HepG2 (cell line): ENCODE data around the gene USP2. TPM values are rescaled to one million over a fixed set of nuclear protein-coding genes. Genes with fewer than 3 reads are reported as not detected.

Experiments
- AGO2 ChIP-seq: fragments of 200-400 bp; formaldehyde crosslinking; optimal IDR thresholded peaks from 2 replicates; pipeline ENCODE3; 2017; ENCODE audit warnings: mild to moderate bottlenecking, low read depth, low read length, moderate library complexity
- ARNTL ChIP-seq: sonication (generic); formaldehyde crosslinking; IDR thresholded peaks from 2 replicates; pipeline ENCODE4 v1.4.0; 2020; ENCODE audit warnings: mild to moderate bottlenecking, missing genetic modification reagents
- ATF7-NPFF ChIP-seq: sonication (generic); formaldehyde crosslinking; IDR thresholded peaks from 2 replicates; pipeline ENCODE4 v1.8.1; 2023; ENCODE audit warnings: mild to moderate bottlenecking, low read depth, missing genetic modification reagents, moderate library complexity
- BATF2 ChIP-seq: sonication (generic); formaldehyde crosslinking; IDR thresholded peaks from 2 replicates; pipeline ENCODE4 v1.8.0; 2022; ENCODE audit warnings: mild to moderate bottlenecking, missing genetic modification reagents, moderate library complexity
- BCL3 ChIP-seq: sonication (generic); formaldehyde crosslinking; IDR thresholded peaks from 2 replicates; pipeline ENCODE4 v1.5.1; 2020; ENCODE audit warnings: mild to moderate bottlenecking, missing genetic modification reagents, moderate library complexity
- GTF2F1 ChIP-seq: fragments of 150-350 bp; IDR thresholded peaks from 2 replicates; pipeline ENCODE4 v1.6.1; 2014; ENCODE audit warnings: low read length
- HDAC6 ChIP-seq: fragments of 200-600 bp; sonication (generic); IDR thresholded peaks from 2 replicates; pipeline ENCODE4 v1.7.0; 2017; ENCODE audit warnings: mild to moderate bottlenecking, antibody characterized with exemption, low read length, low read depth
- JARID2 ChIP-seq: sonication (generic); formaldehyde crosslinking; IDR thresholded peaks from 2 replicates; pipeline ENCODE4 v1.8.1; 2023; ENCODE audit warnings: missing genetic modification reagents, inconsistent platforms; ENCODE audit not compliant: insufficient replicate concordance
- MEF2D ChIP-seq: sonication (generic); formaldehyde crosslinking; IDR thresholded peaks from 2 replicates; pipeline ENCODE4 v1.5.1; 2020; ENCODE audit warnings: mild to moderate bottlenecking, missing genetic modification reagents
- MXD4 ChIP-seq: IDR thresholded peaks from 2 replicates; pipeline ENCODE4 v1.6.1; 2016; ENCODE audit warnings: mild to moderate bottlenecking, missing biosample characterization, missing genetic modification reagents
- NFE2L2 ChIP-seq: fragments of 150-350 bp; IDR thresholded peaks from 2 replicates; pipeline ENCODE4 v1.6.1; 2014; ENCODE audit warnings: low read length
- PHF5A ChIP-seq: IDR thresholded peaks from one replicate; pipeline ENCODE4 v1.6.1; 2018; ENCODE audit warnings: low read depth, missing genetic modification reagents; ENCODE audit not compliant: unreplicated experiment
- SIX4 ChIP-seq: sonication (generic); formaldehyde crosslinking; IDR thresholded peaks from 2 replicates; pipeline ENCODE4 v1.4.0; 2020; ENCODE audit warnings: missing genetic modification reagents
- SMAD9 ChIP-seq: sonication (generic); formaldehyde crosslinking; IDR thresholded peaks from 2 replicates; pipeline ENCODE4 v1.5.1; 2020; ENCODE audit warnings: mild to moderate bottlenecking, missing genetic modification reagents
- SNAPC5 ChIP-seq: sonication (generic); formaldehyde crosslinking; IDR thresholded peaks from 2 replicates; pipeline ENCODE4 v1.8.1; 2023; ENCODE audit warnings: mild to moderate bottlenecking, missing genetic modification reagents, borderline replicate concordance
- STAG1 ChIP-seq: sonication (generic); formaldehyde crosslinking; IDR thresholded peaks from 2 replicates; pipeline ENCODE4 v1.4.0; 2020; ENCODE audit warnings: missing genetic modification reagents
- XBP1 ChIP-seq: sonication (generic); formaldehyde crosslinking; IDR thresholded peaks from 2 replicates; pipeline ENCODE4 v1.5.0; 2020; ENCODE audit warnings: missing genetic modification reagents
- ZFP37 ChIP-seq: sonication (generic); formaldehyde crosslinking; IDR thresholded peaks from 2 replicates; pipeline ENCODE4 v1.4.0; 2020; ENCODE audit warnings: missing genetic modification reagents, borderline replicate concordance
- ZFP82 ChIP-seq: sonication (generic); formaldehyde crosslinking; IDR thresholded peaks from 2 replicates; pipeline ENCODE4 v1.5.1; 2020; ENCODE audit warnings: mild to moderate bottlenecking, missing genetic modification reagents, borderline replicate concordance
- ZFP91 ChIP-seq: sonication (generic); formaldehyde crosslinking; IDR thresholded peaks from 2 replicates; pipeline ENCODE4 v1.9.0; 2022; ENCODE audit warnings: missing genetic modification reagents, mild to moderate bottlenecking, borderline replicate concordance
- ZFYVE20 ChIP-seq: sonication (generic); formaldehyde crosslinking; IDR thresholded peaks from 2 replicates; pipeline ENCODE4 v1.8.0; 2023; ENCODE audit warnings: low read depth, mild to moderate bottlenecking, moderate library complexity, missing genetic modification reagents, borderline replicate concordance
- ZNF253 ChIP-seq: sonication (generic); formaldehyde crosslinking; IDR thresholded peaks from 2 replicates; pipeline ENCODE4 v1.8.0; 2022; ENCODE audit warnings: mild to moderate bottlenecking, missing genetic modification reagents, borderline replicate concordance
- ZNF282 ChIP-seq: fragments of 450-650 bp; IDR thresholded peaks from 2 replicates; pipeline ENCODE4 v1.6.1; 2018; ENCODE audit not compliant: partially characterized antibody
- ZNF572 ChIP-seq: sonication (generic); formaldehyde crosslinking; IDR thresholded peaks from 2 replicates; pipeline ENCODE4 v1.5.1; 2020; ENCODE audit warnings: mild to moderate bottlenecking, missing genetic modification reagents
- ZNF740 ChIP-seq: sonication (generic); formaldehyde crosslinking; IDR thresholded peaks from 2 replicates; pipeline ENCODE4 v1.4.0; 2020; ENCODE audit warnings: missing genetic modification reagents
- ZNF788 ChIP-seq: sonication (generic); formaldehyde crosslinking; IDR thresholded peaks from 2 replicates; pipeline ENCODE4 v1.5.0; 2020; ENCODE audit warnings: mild to moderate bottlenecking, missing genetic modification reagents, borderline replicate concordance
- ZSCAN20 ChIP-seq: sonication (generic); formaldehyde crosslinking; IDR thresholded peaks from 2 replicates; pipeline ENCODE4 v1.4.0; 2020; ENCODE audit warnings: missing genetic modification reagents, mild to moderate bottlenecking, borderline replicate concordance
- polyA plus RNA-seq, 8 experiments: library from polyadenylated mRNA; depleted of rRNA in 3 of 8; stranded (reverse) in 7 of 8; unstranded in 1 of 8; fragments of >200 nt; fragmentation: Illumina TruSeq in 4 of 8; extraction: Trizol in 4 of 8; gene quantifications; 2 replicates each; pipeline versions ENCODE4 v1.2.1 to v1.2.3, GENCODE V29; 2011 to 2016; ENCODE audit warnings: low read depth in 4 of 8, missing spikeins in 1 of 8, mixed read lengths in 1 of 8; ENCODE audit not compliant: insufficient read depth in 1 of 8
- total RNA-seq, 5 experiments: library from RNA; depleted of rRNA; stranded (reverse); fragments of >200 nt; fragmentation: Illumina TruSeq; extraction: Trizol; gene quantifications; 2 replicates each; pipeline ENCODE4 v1.2.3, GENCODE V29; 2016; ENCODE audit warnings: low read depth in 1 of 5

USP2 gene
- total and polyA plus RNA-seq, 2 of the 13 experiments (the other 11 are each of a cell fraction or from before 2014, with no cell fraction given): 2.5 to 6.0 TPM

GRCh38 chr11:119381181-119381988 lies at the start of gene USP2 (continued):
- no peak for TF ChIP-seq XBP1 (CRISPR knock-in tag)
- peak; percentile 92; the same call in 1 of the 2 replicates for TF ChIP-seq ZFP91 (CRISPR knock-in tag)
- TF ChIP-seq ZNF740 (CRISPR knock-in tag): no peak
- no peak for TF ChIP-seq ZFP37
- TF ChIP-seq STAG1 (CRISPR knock-in tag): peak; percentile 69
- TF ChIP-seq SMAD9 (CRISPR knock-in tag): no peak; the same call in none of the 2 replicates
- no peak for TF ChIP-seq ZNF282
- no peak; the same call in 1 of the 2 replicates for TF ChIP-seq ZNF253 (CRISPR knock-in tag)
- TF ChIP-seq SIX4: peak; percentile 46; the same call in 1 of the 2 replicates
- peak; percentile 44; the same call in 1 of the 2 replicates for TF ChIP-seq MEF2D (CRISPR knock-in tag)
- peak; percentile 100 for TF ChIP-seq MXD4 (CRISPR knock-in tag)
- TF ChIP-seq ZSCAN20 (CRISPR knock-in tag): no peak
- TF ChIP-seq PHF5A: peak; percentile 41
- no peak for TF ChIP-seq NFE2L2
- peak; percentile 85; the same call in 1 of the 2 replicates for TF ChIP-seq ZNF572 (CRISPR knock-in tag)
- peak; percentile 61; the same call in 1 of the 2 replicates for TF ChIP-seq ATF7-NPFF
- TF ChIP-seq ZNF788: peak; percentile 82
- TF ChIP-seq AGO2: peak; percentile 13
- peak; percentile 65; the same call in 1 of the 2 replicates for TF ChIP-seq BCL3 (CRISPR knock-in tag)
- no peak for TF ChIP-seq JARID2 (CRISPR knock-in tag)
- TF ChIP-seq ARNTL: no peak
- TF ChIP-seq BATF2 (CRISPR knock-in tag): 0 out of 2 replicates have a peak, but pooled peaks have one; percentile 40
- no peak for TF ChIP-seq HDAC6
- TF ChIP-seq GTF2F1: 0 out of 2 replicates have a peak, but pooled peaks have one; percentile 15
- TF ChIP-seq ZFYVE20 (CRISPR knock-in tag): no peak
- no peak for TF ChIP-seq ZFP82 (CRISPR knock-in tag)
- TF ChIP-seq SNAPC5: no peak
